CD14-positive monocyte (primary cell): Measurements from ENCODE around the gene CANX. TPM values are rescaled to one million over a fixed set of nuclear protein-coding genes. Genes with fewer than 3 reads are reported as not detected.
"Not testable (repeated sequence)": the region's sequence is repeated elsewhere in the genome, so short reads cannot be mapped to it uniquely, and the experiment has no call there.

Experiments
- DNase-seq, 3 donors: peaks; one replicate each; pipeline ENCODE4 v3.0.0-alpha.2; 2011 to 2022
- H2AFZ ChIP-seq: 2 replicates; pipeline ENCODE4 v1.6.0; 2012; ENCODE audit warnings: mild to moderate bottlenecking, low read depth, low read length, inconsistent platforms; ENCODE audit not compliant: insufficient read depth, poor library complexity, severe bottlenecking
- H3K27ac ChIP-seq, 2 donors: 1 replicate in 1 of 2; 2 replicates in 1 of 2; pipeline ENCODE4 v1.5.1; 2012 to 2013; ENCODE audit warnings: low read length in 2 of 2, control low read depth in 1 of 2, inconsistent platforms in 1 of 2, low read depth in 1 of 2, mild to moderate bottlenecking in 1 of 2
- H3K27me3 ChIP-seq, 2 donors: one replicate each; pipeline versions ENCODE4 v1.6.0 to v1.6.1; 2011 to 2013; ENCODE audit warnings: low read length in 2 of 2; ENCODE audit not compliant: control insufficient read depth in 2 of 2, insufficient read depth in 2 of 2
- H3K36me3 ChIP-seq, 2 donors: replicated peaks in 1 of 2; 1 replicate in 1 of 2; 2 replicates in 1 of 2; pipeline versions ENCODE4 v1.5.1 to v1.6.1; 2012 to 2013; ENCODE audit warnings: low read length in 2 of 2, control low read depth in 1 of 2, inconsistent platforms in 1 of 2, mild to moderate bottlenecking in 1 of 2; ENCODE audit not compliant: insufficient read depth in 2 of 2, control insufficient read depth in 1 of 2
- H3K4me1 ChIP-seq, 2 donors: 1 replicate in 1 of 2; 2 replicates in 1 of 2; pipeline versions ENCODE4 v1.5.1 to v1.6.1; 2012 to 2013; ENCODE audit warnings: low read length in 2 of 2, control low read depth in 1 of 2, inconsistent platforms in 1 of 2, mild to moderate bottlenecking in 1 of 2, moderate library complexity in 1 of 2; ENCODE audit not compliant: insufficient read depth in 2 of 2, control insufficient read depth in 1 of 2
- H3K4me2 ChIP-seq: replicated peaks from 2 replicates; pipeline ENCODE3; 2012; ENCODE audit warnings: low read length, moderate library complexity, mild to moderate bottlenecking; ENCODE audit not compliant: poor library complexity, severe bottlenecking; ENCODE audit errors: extremely low read depth
- H3K4me3 ChIP-seq, 3 experiments: fragments of 200-600 bp in 1 of 3; sonication (generic) in 1 of 3; replicated peaks in 1 of 3; 1 replicate in 2 of 3; 2 replicates in 1 of 3; pipeline ENCODE4 v1.5.1; 2011 to 2013; ENCODE audit warnings: low read length in 3 of 3, mild to moderate bottlenecking in 3 of 3, control low read depth in 2 of 3, low read depth in 2 of 3, inconsistent platforms in 1 of 3, moderate library complexity in 1 of 3
- H3K79me2 ChIP-seq: 2 replicates; pipeline ENCODE4 v1.6.0; 2012; ENCODE audit warnings: mild to moderate bottlenecking, control low read depth, inconsistent platforms, low read length, moderate library complexity; ENCODE audit not compliant: insufficient read depth
- H3K9ac ChIP-seq: 2 replicates; pipeline ENCODE4 v1.6.0; 2017; ENCODE audit warnings: low read length, mild to moderate bottlenecking; ENCODE audit not compliant: insufficient read depth, poor library complexity, severe bottlenecking
- H3K9me3 ChIP-seq, 2 donors: replicated peaks in 1 of 2; 1 replicate in 1 of 2; 2 replicates in 1 of 2; pipeline versions ENCODE4 v1.5.1 to v1.6.1; 2012 to 2013; ENCODE audit warnings: low read length in 2 of 2, control low read depth in 1 of 2; ENCODE audit not compliant: control insufficient read depth in 1 of 2, insufficient read depth in 1 of 2
- H4K20me1 ChIP-seq: 2 replicates; pipeline ENCODE4 v1.6.0; 2012; ENCODE audit warnings: mild to moderate bottlenecking, low read length, control low read depth, moderate library complexity; ENCODE audit not compliant: insufficient read depth
- H3K27ac Mint-ChIP-seq, 7 donors: one replicate each; pipeline ENCODE4 v1.8.0; 2020; ENCODE audit warnings: mild to moderate bottlenecking in 7 of 7, mixed read lengths in 7 of 7, moderate library complexity in 6 of 7, inconsistent platforms in 2 of 7
- H3K27me3 Mint-ChIP-seq, 3 donors: one replicate each; pipeline ENCODE4 v1.8.0; 2021 to 2022; ENCODE audit warnings: low read depth in 3 of 3, mild to moderate bottlenecking in 3 of 3, mixed read lengths in 3 of 3, moderate library complexity in 3 of 3, inconsistent platforms in 1 of 3
- H3K36me3 Mint-ChIP-seq, 2 donors: one replicate each; pipeline ENCODE4 v1.8.0; 2020; ENCODE audit warnings: mixed read lengths in 2 of 2, inconsistent platforms in 1 of 2, mild to moderate bottlenecking in 1 of 2
- H3K4me1 Mint-ChIP-seq: one replicate; pipeline ENCODE4 v1.8.0; 2020; ENCODE audit warnings: mild to moderate bottlenecking, mixed read lengths
- H3K4me3 Mint-ChIP-seq, 2 donors: one replicate each; pipeline ENCODE4 v1.8.0; 2020; ENCODE audit warnings: mild to moderate bottlenecking in 2 of 2, mixed read lengths in 2 of 2, moderate library complexity in 1 of 2
- H3K9me3 Mint-ChIP-seq, 7 donors: one replicate each; pipeline ENCODE4 v1.8.0; 2020 to 2022; ENCODE audit warnings: mixed read lengths in 7 of 7, mild to moderate bottlenecking in 6 of 7, moderate library complexity in 6 of 7, inconsistent platforms in 2 of 7
- WGBS: methylation state at CpG from one replicate; pipeline ENCODE4 v1.1.5; 2013; ENCODE audit warnings: missing lambda C conversion rate; ENCODE audit not compliant: insufficient coverage; 5-methylcytosine and 5-hydroxymethylcytosine counted together
- intact Hi-C, 2 donors: fragments of 100-400 bp; cut with micrococcal nuclease; formaldehyde crosslinking; loops; one replicate each; pipeline versions ENCODE4 v1.15.0 to v1.15.1; 2023
- polyA plus RNA-seq, 3 donors: library from polyadenylated mRNA; depleted of rRNA in 1 of 3; unstranded in 2 of 3; stranded (reverse) in 1 of 3; fragments of 300-500 nt in 2 of 3; fragments of >200 nt in 1 of 3; fragmentation: Illumina TruSeq in 2 of 3; gene quantifications; 1 replicate in 2 of 3; 2 replicates in 1 of 3; pipeline ENCODE4 v1.2.3, GENCODE V29; 2012 to 2021
- TF ChIP-seq, protein P1 (sequence below): fragments of 200-600 bp; IDR thresholded peaks from one replicate; pipeline ENCODE4 v1.8.0; 2022; ENCODE audit warnings: antibody characterized with exemption, mild to moderate bottlenecking

The CANX gene
- polyA plus RNA-seq, 3 donors = 78.1 to 368 (median 259) TPM

DNA sequence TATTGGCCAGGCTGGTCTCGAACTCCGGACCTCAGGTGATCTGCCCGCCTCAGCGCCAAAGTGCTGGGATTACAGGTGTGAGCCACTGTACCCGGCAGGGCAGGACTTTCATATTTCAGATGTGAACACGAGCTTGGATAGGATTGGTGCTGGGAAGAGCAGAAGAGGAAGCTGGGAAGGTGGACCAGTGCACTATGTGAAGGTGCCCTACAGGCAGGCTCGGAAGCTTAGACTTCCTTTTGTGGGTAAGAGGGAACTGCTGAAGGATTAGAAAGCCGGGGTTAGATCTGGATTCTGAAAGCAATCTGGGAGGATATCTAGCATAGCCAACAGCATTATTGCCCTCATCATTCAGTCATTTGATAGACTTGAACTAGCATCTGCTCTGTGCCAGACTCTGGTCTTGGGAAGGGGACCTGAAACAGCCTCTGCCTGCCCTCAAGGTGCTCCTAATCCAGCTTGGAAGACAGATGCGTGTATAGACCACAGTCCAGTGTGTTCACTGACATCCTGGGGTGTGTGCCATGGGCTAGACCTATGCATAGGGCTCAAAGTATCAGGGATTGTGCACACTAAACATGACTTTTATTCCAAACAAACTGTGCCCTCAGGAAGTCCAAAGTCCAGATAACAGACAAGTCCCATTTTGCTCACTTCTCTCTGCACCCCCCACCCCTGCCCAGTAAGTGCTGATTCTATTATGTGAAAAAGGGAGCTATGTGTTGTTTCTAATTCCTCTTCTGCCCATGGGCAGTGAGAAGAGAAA is 18.6 kb upstream of the CANX start:
- Mint-ChIP-seq H3K4me3 (peak overlapping the region in 1 of 2 donors; percentile 60), H3K9me3 (peaks cover 0 to 5% (median 0%) of the 10 kb centered on the region in 7 donors), H3K36me3 (peaks cover under 1 to 3% of the 10 kb centered on the region in 2 donors), H3K27me3 (peaks cover 1 to 8% (median 3%) of the 10 kb centered on the region in 3 donors), H3K27ac (peak overlapping the region in 2 of 7 donors; percentile 30 to 55), H3K4me1 (peaks cover 34% of the 10 kb centered on the region)
- peaks cover 30 to 32% of the 10 kb centered on the region in 2 donors for H3K4me1 ChIP-seq
- no peak overlapping the region for H3K4me3 ChIP-seq
- H3K79me2 ChIP-seq = peaks cover 17% of the 10 kb centered on the region
- no peak overlapping the region for H3K27ac ChIP-seq
- DNase-seq = peak in 2 of 3 donors; percentile 33 to 51
- TF ChIP-seq, protein P1, sequence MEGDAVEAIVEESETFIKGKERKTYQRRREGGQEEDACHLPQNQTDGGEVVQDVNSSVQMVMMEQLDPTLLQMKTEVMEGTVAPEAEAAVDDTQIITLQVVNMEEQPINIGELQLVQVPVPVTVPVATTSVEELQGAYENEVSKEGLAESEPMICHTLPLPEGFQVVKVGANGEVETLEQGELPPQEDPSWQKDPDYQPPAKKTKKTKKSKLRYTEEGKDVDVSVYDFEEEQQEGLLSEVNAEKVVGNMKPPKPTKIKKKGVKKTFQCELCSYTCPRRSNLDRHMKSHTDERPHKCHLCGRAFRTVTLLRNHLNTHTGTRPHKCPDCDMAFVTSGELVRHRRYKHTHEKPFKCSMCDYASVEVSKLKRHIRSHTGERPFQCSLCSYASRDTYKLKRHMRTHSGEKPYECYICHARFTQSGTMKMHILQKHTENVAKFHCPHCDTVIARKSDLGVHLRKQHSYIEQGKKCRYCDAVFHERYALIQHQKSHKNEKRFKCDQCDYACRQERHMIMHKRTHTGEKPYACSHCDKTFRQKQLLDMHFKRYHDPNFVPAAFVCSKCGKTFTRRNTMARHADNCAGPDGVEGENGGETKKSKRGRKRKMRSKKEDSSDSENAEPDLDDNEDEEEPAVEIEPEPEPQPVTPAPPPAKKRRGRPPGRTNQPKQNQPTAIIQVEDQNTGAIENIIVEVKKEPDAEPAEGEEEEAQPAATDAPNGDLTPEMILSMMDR = no peak
- no peaks in the 10 kb centered on the region for H3K27me3 ChIP-seq
- WGBS = 76% methylated on average over 7 of the region's 9 CpGs
- H3K9me3 ChIP-seq = no peaks in the 10 kb centered on the region
- no peak overlapping the region for H3K4me2 ChIP-seq
- intact Hi-C loops = no loop called here
- no peaks in the 10 kb centered on the region for H3K36me3 ChIP-seq
- no peak overlapping the region for H2AFZ ChIP-seq
- H4K20me1 ChIP-seq = no peaks in the 10 kb centered on the region
- no peak overlapping the region for H3K9ac ChIP-seq

DNA sequence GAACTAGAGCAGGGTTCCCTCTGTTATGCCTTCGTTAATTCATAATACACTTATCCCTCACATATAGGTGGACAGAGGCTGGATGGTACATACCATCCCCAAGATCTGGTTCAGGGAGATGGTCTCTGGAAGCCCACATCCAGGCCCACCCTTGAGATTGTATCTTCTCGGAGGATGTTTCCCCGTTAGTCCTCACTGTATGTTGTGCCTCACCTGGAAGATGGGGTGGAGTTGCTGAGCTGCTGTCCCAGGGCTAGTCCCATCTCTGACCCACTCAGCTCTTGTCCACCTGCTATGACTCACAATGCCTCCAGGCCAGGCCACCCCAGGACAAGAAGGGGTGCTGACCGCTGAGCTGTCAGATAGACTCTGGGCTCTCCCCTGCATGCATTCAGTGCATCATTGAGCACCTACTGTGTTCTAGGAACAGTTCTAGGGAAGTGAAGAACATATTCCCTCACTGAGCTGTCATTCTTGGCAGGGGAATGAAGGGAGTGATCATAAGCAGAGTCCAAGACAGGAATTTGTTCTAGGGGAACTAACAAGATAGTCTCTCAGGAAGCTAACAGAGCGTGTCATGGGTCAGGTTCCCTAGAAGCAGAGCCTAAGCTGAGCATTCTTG is 17.9 kb upstream of the CANX start, which contains the start of gene CBY3:
Gene CBY3 (minus strand): TSS at position 255 of the 622 bp plus-strand sequence. CDS start 116 bp downstream, at position 139.
- intact Hi-C loops = no loop called here
- Histone ChIP-seq H3K4me2 (no peak within 1 kb of the TSS), H2AFZ (no peak within 1 kb of the TSS), H3K36me3 (no peaks in the 10 kb centered on the region), H3K27ac (no peak within 1 kb of the TSS), H3K79me2 (peaks cover 17% of the 10 kb centered on the region), H3K9ac (no peak within 1 kb of the TSS), H3K9me3 (no peaks in the 10 kb centered on the region), H3K27me3 (no peaks in the 10 kb centered on the region), H4K20me1 (no peaks in the 10 kb centered on the region), H3K4me3 (no peak within 1 kb of the TSS), H3K4me1 (peaks cover 30 to 32% of the 10 kb centered on the region in 2 donors)
- DNase-seq = no peak
- 78% methylated on average over 1 of the region's 5 CpGs for WGBS
- TF ChIP-seq, protein P1 = no peak
- peaks cover 0 to 5% (median 0%) of the 10 kb centered on the region in 7 donors for H3K9me3 Mint-ChIP-seq
- H3K27ac Mint-ChIP-seq = peak within 1 kb of the TSS in 2 of 7 donors; percentile 30 to 55
- peak within 1 kb of the TSS in 1 of 2 donors; percentile 60 for H3K4me3 Mint-ChIP-seq
- H3K36me3 Mint-ChIP-seq = peaks cover 0 to 3% of the 10 kb centered on the region in 2 donors
- H3K4me1 Mint-ChIP-seq = peaks cover 34% of the 10 kb centered on the region
- H3K27me3 Mint-ChIP-seq = peaks cover 1 to 8% (median 3%) of the 10 kb centered on the region in 3 donors

DNA sequence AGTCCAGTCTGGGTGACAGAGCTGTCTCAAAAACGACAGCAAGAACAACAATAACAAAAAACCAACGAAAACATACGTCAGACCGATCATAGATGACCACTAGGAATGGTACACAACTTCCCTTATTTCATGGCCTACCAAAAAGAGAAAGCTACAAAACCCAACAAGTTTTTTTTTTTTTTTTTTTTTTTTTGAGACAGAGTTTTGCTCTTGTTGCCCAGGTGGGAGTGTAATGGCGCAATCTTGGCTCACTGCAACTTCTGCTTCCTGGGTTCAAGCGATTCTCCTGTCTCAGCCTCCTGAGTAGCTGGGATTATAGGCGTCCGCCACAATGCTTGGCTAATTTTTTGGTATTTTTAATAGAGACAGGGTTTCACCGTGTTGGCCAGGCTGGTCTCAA is 9.6 kb upstream of the CANX start:
- whole genome bisulfite sequencing = 47% methylated on average over 3 of the region's 9 CpGs
- H3K27ac ChIP-seq, H3K36me3 Mint-ChIP-seq, H3K9me3 ChIP-seq, H3K36me3 ChIP-seq, H3K79me2 ChIP-seq, H3K4me2 ChIP-seq, H3K4me3 Mint-ChIP-seq, H3K4me1 ChIP-seq, H4K20me1 ChIP-seq, H3K4me3 ChIP-seq, H3K27me3 ChIP-seq, H2AFZ ChIP-seq, H3K9ac ChIP-seq, DNase-seq, H3K9me3 Mint-ChIP-seq, H3K4me1 Mint-ChIP-seq, intact Hi-C loops, H3K27me3 Mint-ChIP-seq: not testable (repeated sequence)
- H3K27ac Mint-ChIP-seq = peak overlapping the region in 2 of 7 donors; percentile 24 to 74
